NCI-H2081 treated with DMSO at 0.1 percent for 48 hours (cell line): Measurements from ENCODE around the gene RAB11FIP5.

Source experiments
- DNase-seq: peaks from one replicate; lab custom pipeline; 2025; lab: John Stamatoyannopoulos, UW

Gene RAB11FIP5

GRCh38 chr2:73084971-73085370 lies 27.8 kb downstream of the RAB11FIP5 start:
- DNase-seq, result no peak

DNA sequence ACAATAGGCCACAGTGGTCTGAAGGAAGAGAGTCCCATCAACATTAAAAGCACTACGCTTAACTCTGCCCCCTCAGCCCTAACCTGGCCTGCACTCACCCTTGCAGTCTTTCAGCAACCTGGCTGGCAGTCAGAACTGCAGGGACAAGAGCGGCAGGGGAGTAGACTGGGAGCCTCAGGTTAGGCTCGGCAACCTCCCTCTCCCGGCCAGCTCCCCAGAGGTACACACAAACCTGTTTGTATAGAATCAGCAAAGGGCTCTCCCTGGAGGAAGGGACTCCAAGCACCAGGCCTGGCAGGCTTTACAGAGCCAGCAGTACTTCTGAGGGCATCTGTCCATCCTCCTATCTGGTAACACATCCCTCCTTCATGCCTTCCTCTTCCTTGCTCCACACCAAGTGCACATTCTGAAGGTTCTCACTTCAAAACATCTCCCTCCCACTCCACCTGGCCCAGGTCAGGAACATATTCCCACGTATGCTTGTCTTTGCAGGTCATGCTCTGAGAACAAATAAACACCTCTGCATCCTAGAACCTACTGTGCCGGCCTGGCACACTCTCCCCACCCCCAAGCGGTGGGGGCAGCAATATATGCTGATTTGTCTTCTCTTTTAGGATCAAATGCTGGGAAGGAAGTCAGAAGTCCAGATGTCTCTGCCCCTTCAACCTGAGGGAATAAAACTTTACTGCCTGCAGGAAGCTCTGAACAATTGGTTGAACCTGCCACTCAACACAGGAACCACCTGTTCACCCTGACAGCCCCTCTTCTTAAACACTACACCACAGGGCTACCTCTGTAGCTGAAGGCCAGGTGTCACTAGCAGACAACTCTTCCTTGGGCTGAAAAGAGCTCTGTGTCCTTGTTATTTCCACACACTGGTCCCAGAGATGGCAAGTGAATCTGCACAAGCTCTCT lies 28.6 kb downstream of the RAB11FIP5 start:
- DNase-seq, result no peak

GRCh38 chr2:73082523-73083410 lies 30.0 kb downstream of the RAB11FIP5 start:
- DNase-seq, result no peak

DNA sequence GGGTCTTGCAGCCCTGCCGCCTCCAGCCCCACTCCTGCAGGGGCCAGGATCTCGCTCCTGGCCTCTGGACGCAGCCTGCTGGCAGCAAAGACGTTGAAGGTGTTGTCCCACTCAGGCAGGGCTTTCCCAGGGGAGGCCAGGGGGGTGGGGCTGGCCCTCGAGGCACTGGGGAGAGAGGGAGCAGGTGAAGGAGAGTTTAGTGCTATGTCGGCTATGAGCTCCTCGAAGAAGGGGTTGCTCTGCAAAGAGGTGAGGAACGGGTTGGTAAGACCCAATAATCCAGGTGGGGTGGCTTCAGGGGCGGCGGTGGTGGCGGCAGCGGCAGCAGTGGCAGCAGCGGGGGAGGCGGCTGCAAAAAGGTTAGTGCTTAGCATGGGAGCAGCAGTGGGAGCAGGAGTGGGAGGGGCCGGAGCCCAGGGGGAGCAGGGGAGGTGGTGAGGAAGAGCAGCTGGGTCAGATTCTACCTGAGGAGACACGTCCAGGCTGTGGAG lies 31.5 kb downstream of the RAB11FIP5 start:
- DNase-seq, result no peak

DNA sequence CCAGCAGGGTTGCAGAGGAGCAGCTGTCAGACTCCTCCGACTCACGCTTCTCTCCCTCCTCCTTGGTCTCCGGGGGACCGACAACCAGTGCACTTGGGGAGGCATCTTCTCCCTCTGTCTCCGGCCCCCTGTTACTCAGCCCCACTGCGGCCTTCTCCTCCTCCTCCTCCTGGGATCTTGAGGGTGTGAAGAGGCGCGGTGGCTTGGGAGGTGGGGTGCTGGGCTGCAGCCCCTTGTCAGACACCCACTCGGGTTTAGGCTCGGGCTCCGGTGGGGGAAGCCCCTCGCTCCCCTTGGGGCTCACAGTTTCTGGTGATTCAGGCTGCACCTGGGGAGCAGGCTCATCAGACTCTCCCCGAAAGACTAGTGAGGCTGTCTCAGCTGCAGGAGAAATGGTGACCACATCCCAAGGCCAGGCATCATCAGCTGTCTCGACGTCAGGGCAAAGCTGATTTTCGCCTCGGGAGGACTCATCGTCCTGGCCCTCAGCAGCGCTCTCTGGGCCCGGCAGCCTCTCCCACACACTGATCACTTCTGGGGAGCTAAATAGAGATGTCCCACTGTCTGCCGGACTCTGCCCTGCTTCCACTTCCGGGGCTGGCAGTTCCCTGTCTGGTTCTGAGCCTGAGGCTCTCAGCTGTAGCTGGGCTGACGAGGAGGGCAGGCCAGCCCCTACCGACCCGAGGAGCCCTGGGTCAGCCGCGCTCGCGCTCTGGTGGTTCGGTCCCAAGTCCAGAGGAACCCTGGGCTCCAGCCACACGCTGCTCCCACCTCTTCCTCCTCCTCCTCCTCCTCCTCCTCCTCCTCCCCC lies 32.2 kb downstream of the RAB11FIP5 start:
- no peak for DNase-seq

GRCh38 chr2:73079636-73080035 lies 33.1 kb downstream of the RAB11FIP5 start:
- DNase-seq, result no peak

DNA sequence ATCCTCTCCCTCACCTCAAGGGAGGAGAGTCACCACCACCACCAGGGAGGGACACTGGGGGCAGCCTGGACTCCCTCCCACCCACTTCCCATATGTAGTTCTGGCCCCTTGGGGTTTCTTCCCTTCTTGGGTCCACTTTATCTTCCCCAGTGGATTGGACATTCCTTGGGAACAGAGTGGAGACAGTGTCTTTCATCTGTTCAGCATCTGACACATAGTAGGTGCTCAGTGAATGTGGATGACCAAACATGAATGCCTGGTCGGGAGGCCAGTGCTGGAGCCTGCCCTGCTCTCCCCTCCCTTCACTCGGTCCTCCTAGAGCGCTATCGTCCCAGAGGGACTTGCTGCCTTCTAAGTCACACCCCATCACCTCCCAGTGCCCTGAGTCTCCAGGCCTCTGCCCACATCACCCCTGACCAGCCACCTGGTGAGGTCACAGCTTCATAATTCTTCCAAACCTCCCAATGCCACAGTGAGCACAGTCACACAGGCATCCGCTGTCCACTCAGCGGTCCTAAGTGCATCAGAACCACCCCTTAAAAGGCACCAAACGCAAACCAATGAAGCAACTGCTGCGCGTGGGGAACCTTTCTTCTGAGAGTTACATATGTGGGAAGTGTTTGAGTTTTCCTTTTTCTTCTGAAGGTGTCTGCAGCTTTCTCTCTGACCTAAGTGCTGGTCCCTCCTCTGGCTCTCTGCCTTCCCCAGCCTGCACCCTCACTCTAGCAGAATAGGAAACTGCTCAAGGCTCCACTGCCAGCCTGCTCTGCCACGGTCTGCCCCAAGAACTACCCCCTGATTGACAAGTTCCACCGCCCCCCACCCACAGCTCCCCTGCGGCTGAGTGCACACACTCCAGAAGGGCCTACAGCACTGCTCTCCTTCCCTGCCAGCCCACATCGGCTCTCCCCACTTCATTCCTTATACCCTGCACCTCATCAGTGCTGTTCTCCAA lies 34.0 kb downstream of the RAB11FIP5 start:
- no peak for DNase-seq

- DNase-seq, result no peak
Observed at GRCh38 chr2:73077424-73077795, 35.3 kb downstream of the RAB11FIP5 start.

- no peak for DNase-seq
Observed at GRCh38 chr2:73076701-73077423, 35.9 kb downstream of the RAB11FIP5 start.

- no peak for DNase-seq
Observed at GRCh38 chr2:73075477-73076373, 37.0 kb downstream of the RAB11FIP5 start.

GRCh38 chr2:73074110-73075069 lies 38.4 kb downstream of the RAB11FIP5 start:
- DNase-seq, result no peak

DNA sequence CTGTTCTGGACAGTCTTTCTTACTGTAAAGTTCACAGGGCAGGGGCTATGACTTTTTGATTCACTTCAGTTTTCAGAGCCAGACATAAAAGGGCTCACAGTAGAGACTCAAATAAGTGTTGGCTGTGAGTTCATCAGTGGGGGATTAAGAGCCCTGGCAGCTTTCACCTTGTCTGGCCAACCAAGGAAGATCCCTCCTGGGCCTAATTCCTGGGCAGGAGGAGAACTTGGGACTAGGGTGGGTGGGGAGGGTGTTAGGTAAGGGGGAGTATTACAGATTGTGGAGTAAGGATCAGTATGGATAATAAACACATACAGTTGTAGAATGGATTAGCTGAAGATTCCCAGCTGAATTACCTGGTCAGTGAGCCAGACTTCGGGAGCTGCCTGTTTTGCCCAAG lies 40.3 kb downstream of the RAB11FIP5 start:
- no peak for DNase-seq

- no peak for DNase-seq
Observed at GRCh38 chr2:73072129-73072395, 40.7 kb downstream of the RAB11FIP5 start.

- peak; percentile 81 for DNase-seq
Observed at GRCh38 chr2:73071360-73072128, 41.2 kb downstream of the RAB11FIP5 start, which contains the start of gene SFXN5. SFXN5 (minus strand) TSS chr2:73071712; CDS start chr2:73071705, 7 bp downstream.

DNA sequence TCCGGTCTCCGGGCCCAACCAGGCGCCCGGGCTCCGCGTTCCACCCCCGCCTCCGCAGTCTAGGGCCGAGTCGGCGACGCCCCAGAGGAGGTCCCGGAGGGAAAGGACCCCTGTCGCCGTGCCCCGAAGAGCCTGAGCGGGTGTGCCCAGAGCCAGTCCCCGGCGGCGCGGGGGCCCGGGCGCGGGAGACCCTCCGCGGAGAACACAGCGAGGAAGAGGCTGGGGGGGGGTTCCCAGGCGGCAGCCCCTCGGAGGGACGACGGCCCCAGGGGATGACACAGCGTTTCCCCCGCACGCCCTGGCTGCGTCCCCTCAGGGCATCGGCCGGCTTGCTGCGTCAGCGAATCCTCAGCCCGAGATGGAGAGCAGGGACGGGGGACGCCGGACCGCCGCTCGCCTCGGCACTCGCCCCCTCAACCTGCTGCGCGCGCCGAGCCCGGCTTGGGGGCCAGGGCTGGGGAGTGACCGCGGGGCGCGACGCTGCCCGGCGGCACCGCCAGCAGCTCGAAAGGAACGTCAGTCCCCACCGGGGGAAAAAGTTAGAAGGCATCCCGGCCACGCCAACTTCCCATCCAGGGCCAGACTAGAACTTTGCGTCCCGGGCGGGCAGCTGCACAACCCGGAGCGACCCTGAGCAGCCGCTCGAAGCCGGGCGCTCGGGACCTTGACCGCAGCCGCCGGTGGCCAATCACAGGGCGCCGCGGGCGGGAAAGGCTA lies 41.9 kb downstream of the RAB11FIP5 start:
- DNase-seq, result no peak

DNA sequence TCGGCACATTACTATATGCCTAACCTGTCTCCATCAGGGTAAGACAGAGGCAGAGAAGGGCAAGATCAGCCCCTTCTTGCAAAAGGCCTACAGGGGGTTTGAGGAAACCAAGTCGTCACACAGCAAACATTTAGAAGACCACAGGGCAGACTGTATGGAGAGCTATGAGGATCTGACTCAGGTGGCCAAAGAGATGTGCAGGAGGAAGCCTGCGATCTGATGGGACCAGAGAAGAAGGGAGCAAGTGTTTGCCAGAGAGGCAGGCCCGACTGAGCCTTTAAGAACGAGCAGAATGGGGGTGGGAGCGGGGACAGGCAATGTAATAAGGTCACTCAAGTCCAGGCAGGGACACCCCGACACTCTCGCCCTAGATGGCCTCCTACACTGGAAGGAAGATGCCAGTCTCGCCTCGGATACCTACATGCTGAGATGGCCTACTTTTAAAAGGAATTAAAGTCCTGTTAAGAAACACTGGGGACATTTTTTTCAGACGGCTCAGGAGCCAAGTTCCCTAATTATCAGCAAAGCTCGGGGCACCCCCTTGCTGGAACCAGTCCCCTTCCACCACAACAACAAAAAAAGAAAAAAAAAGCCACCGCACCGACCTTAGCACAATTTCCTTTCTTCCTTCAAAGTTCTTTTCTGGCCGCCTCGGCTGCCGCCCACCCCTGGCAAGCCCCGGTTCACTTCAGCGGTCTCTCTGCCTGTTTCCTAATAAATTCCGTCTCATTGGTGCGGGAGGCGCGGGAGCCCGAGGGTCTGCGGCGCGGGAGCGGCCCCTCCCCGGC lies 42.7 kb downstream of the RAB11FIP5 start:
- DNase-seq, result no peak
